H9 (cell line): ENCODE results near the gene MRPL39. TPM values are rescaled to one million over a fixed set of nuclear protein-coding genes. Genes with fewer than 3 reads are reported as not detected.

Experiments used
- DNase-seq: peaks from one replicate; pipeline ENCODE4 v3.0.0-alpha.2; 2017
- H2AFZ ChIP-seq: one replicate; pipeline ENCODE4 v1.6.1; 2013; ENCODE audit warnings: mild to moderate bottlenecking, low read length, control low read depth, moderate library complexity
- H2AK5ac ChIP-seq: 2 replicates; pipeline ENCODE4 v1.6.1; 2013; ENCODE audit warnings: low read length, control low read depth, mixed read lengths; ENCODE audit not compliant: insufficient read length
- H2BK120ac ChIP-seq: one replicate; pipeline ENCODE4 v1.6.1; 2013; ENCODE audit warnings: low read depth, mild to moderate bottlenecking, low read length, control low read depth, inconsistent platforms; ENCODE audit not compliant: poor library complexity, severe bottlenecking
- H2BK12ac ChIP-seq: 2 replicates; pipeline ENCODE4 v1.6.1; 2013; ENCODE audit warnings: low read length, control low read depth, mixed read lengths, low read depth; ENCODE audit not compliant: insufficient read length
- H2BK15ac ChIP-seq: 2 replicates; pipeline ENCODE4 v1.6.1; 2013; ENCODE audit warnings: low read depth, low read length, control low read depth
- H2BK20ac ChIP-seq: one replicate; pipeline ENCODE4 v1.6.1; 2013; ENCODE audit warnings: low read depth, mild to moderate bottlenecking, low read length, control low read depth, inconsistent platforms; ENCODE audit not compliant: poor library complexity, severe bottlenecking
- H2BK5ac ChIP-seq: 2 replicates; pipeline ENCODE4 v1.6.1; 2013; ENCODE audit warnings: low read length, control low read depth, mixed read lengths; ENCODE audit not compliant: insufficient read length
- H3K14ac ChIP-seq: 2 replicates; pipeline ENCODE4 v1.6.1; 2013; ENCODE audit warnings: low read length, control low read depth; ENCODE audit not compliant: insufficient read depth
- H3K18ac ChIP-seq: 2 replicates; pipeline ENCODE4 v1.6.1; 2013; ENCODE audit warnings: low read depth, mild to moderate bottlenecking, mixed read lengths, low read length, control low read depth; ENCODE audit not compliant: insufficient read length
- H3K23ac ChIP-seq: 2 replicates; pipeline ENCODE4 v1.6.1; 2013; ENCODE audit warnings: low read length, control low read depth, mixed read lengths, low read depth; ENCODE audit not compliant: insufficient read length
- H3K23me2 ChIP-seq: 2 replicates; pipeline ENCODE4 v1.6.1; 2013; ENCODE audit warnings: low read depth, mild to moderate bottlenecking, mixed read lengths, low read length, control low read depth; ENCODE audit not compliant: insufficient read length, poor library complexity, severe bottlenecking
- H3K27ac ChIP-seq: 2 replicates; pipeline ENCODE4 v1.5.1; 2013; ENCODE audit warnings: low read length, control low read depth, mixed read lengths, low read depth; ENCODE audit not compliant: insufficient read length
- H3K27me3 ChIP-seq: 2 replicates; pipeline ENCODE4 v1.6.1; 2013; ENCODE audit warnings: low read length, control low read depth, inconsistent platforms; ENCODE audit not compliant: insufficient read depth
- H3K4ac ChIP-seq: 2 replicates; pipeline ENCODE4 v1.6.1; 2013; ENCODE audit warnings: low read depth, mild to moderate bottlenecking, control low read depth, inconsistent platforms, low read length, moderate library complexity
- H3K4me1 ChIP-seq: 2 replicates; pipeline ENCODE4 v1.6.1; 2013; ENCODE audit warnings: low read length, control low read depth, inconsistent platforms; ENCODE audit not compliant: insufficient read depth
- H3K4me2 ChIP-seq: 2 replicates; pipeline ENCODE4 v1.6.1; 2013; ENCODE audit warnings: low read length, control low read depth, mixed read lengths; ENCODE audit not compliant: insufficient read length, insufficient read depth
- H3K56ac ChIP-seq: 2 replicates; pipeline ENCODE4 v1.6.1; 2013; ENCODE audit warnings: low read depth, mild to moderate bottlenecking, mixed read lengths, low read length, control low read depth; ENCODE audit not compliant: insufficient read length
- H3K79me1 ChIP-seq: 2 replicates; pipeline ENCODE4 v1.6.1; 2013; ENCODE audit warnings: low read depth, mild to moderate bottlenecking, moderate library complexity, low read length, control low read depth, inconsistent platforms; ENCODE audit not compliant: insufficient read depth, poor library complexity, severe bottlenecking
- H3K79me2 ChIP-seq: 2 replicates; pipeline ENCODE4 v1.6.1; 2013; ENCODE audit warnings: low read length, control low read depth, inconsistent platforms; ENCODE audit not compliant: insufficient read depth
- H3K9ac ChIP-seq: 2 replicates; pipeline ENCODE4 v1.6.1; 2013; ENCODE audit warnings: low read length, control low read depth, mixed read lengths; ENCODE audit not compliant: insufficient read length; ENCODE audit errors: extremely low read depth
- H3K9me3 ChIP-seq: one replicate; pipeline ENCODE4 v1.6.1; 2013; ENCODE audit warnings: low read depth, low read length, inconsistent platforms; ENCODE audit not compliant: control insufficient read depth
- H3T11ph ChIP-seq: one replicate; pipeline ENCODE4 v1.6.1; 2013; ENCODE audit warnings: mild to moderate bottlenecking, low read length, control low read depth, inconsistent platforms
- H4K20me1 ChIP-seq: one replicate; pipeline ENCODE4 v1.6.1; 2013; ENCODE audit not compliant: control insufficient read depth, insufficient read length, insufficient read depth
- H4K5ac ChIP-seq: 2 replicates; pipeline ENCODE4 v1.6.1; 2013; ENCODE audit warnings: low read depth, mild to moderate bottlenecking, mixed read lengths, low read length, control low read depth; ENCODE audit not compliant: insufficient read length
- H4K8ac ChIP-seq: replicated peaks from 2 replicates; pipeline ENCODE4 v1.6.1; 2013; ENCODE audit warnings: low read length, control low read depth, mixed read lengths, low read depth; ENCODE audit not compliant: insufficient read length
- H4K91ac ChIP-seq: 2 replicates; pipeline ENCODE4 v1.6.1; 2013; ENCODE audit warnings: low read depth, mild to moderate bottlenecking, moderate library complexity, mixed read lengths, low read length, control low read depth; ENCODE audit not compliant: insufficient read length
- H3K27ac Mint-ChIP-seq, 3 experiments: 2 replicates in 2 of 3; 3 replicates in 1 of 3; pipeline ENCODE4 v1.8.0; 2020 to 2021; ENCODE audit warnings: mixed read lengths in 3 of 3, mild to moderate bottlenecking in 1 of 3, moderate library complexity in 1 of 3
- H3K27me3 Mint-ChIP-seq: 2 replicates; pipeline ENCODE4 v1.8.0; 2021; ENCODE audit warnings: low read depth, mild to moderate bottlenecking, moderate library complexity, mixed read lengths
- H3K36me3 Mint-ChIP-seq, 3 experiments: 2 replicates in 2 of 3; 3 replicates in 1 of 3; pipeline ENCODE4 v1.8.0; 2020 to 2021; ENCODE audit warnings: low read depth in 3 of 3, mixed read lengths in 3 of 3; ENCODE audit not compliant: insufficient read depth in 1 of 3
- H3K4me1 Mint-ChIP-seq, 2 experiments: 2 replicates each; pipeline ENCODE4 v1.8.0; 2020; ENCODE audit warnings: mixed read lengths in 2 of 2
- H3K4me3 Mint-ChIP-seq, 2 experiments: 2 replicates in 1 of 2; 3 replicates in 1 of 2; pipeline ENCODE4 v1.8.0; 2020 to 2021; ENCODE audit warnings: mild to moderate bottlenecking in 2 of 2, mixed read lengths in 2 of 2, moderate library complexity in 1 of 2
- H3K9me3 Mint-ChIP-seq, 2 experiments: 2 replicates in 1 of 2; 3 replicates in 1 of 2; pipeline ENCODE4 v1.8.0; 2020; ENCODE audit warnings: mild to moderate bottlenecking in 2 of 2, mixed read lengths in 2 of 2, moderate library complexity in 1 of 2
- WGBS: extraction: QIAGEN DNeasy Blood & Tissue Kit; methylation state at CpG from one replicate; pipeline ENCODE4 v1.1.7; 2013; ENCODE audit warnings: missing lambda C conversion rate, low lambda C conversion rate, mixed read lengths; ENCODE audit not compliant: insufficient read length; ENCODE audit errors: extremely low coverage; 5-methylcytosine and 5-hydroxymethylcytosine counted together
- total RNA-seq: library from RNA; stranded (reverse); gene quantifications from 2 replicates; pipeline ENCODE4 v1.2.1, GENCODE V29; 2021
- TF ChIP-seq, protein P1 (sequence below): fragments of 200-600 bp; sonication (generic); conservative IDR thresholded peaks from 3 replicates; pipeline ENCODE4 v1.8.0; 2021; ENCODE audit warnings: antibody characterized with exemption, mild to moderate bottlenecking

MRPL39 gene
- total RNA-seq, 1 experiment from 2014 or later: 58.8 TPM

DNA sequence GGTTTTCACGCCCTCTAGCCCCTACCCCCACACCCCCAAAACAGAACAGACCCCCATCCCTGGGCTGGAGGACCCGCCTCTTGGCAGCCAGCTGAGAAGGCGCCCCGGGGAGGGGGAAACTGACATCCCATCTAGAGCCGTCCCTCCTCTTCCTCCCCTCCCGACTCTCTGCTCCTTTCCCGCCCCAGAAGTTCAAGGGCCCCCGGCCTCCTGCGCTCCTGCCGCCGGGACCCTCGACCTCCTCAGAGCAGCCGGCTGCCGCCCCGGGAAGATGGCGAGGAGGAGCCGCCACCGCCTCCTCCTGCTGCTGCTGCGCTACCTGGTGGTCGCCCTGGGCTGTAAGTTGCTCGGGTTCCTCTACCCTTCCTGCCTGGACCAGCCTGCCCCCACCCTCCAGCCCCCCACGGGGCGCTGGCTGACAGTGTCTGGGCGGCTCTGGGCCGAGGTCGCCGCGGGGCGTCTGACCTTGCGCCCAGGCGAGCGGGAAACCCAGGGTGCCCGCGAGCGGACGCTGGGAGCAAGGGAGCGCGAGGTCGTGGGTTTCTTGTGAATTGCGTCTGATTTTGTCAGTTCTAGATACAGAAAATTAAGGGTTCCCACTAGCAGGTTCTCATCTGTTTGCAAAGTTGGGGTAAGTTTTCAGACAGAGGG lies 32.4 kb upstream of the MRPL39 start:
- no peak overlapping the region for H3K27ac Mint-ChIP-seq
- Histone ChIP-seq H3K9me3 (no peaks in the 10 kb centered on the region), H4K20me1 (no peaks in the 10 kb centered on the region), H3K4me2 (peak overlapping the region; percentile 53), H2BK12ac (no peak overlapping the region), H2BK20ac (no peak overlapping the region), H3K23ac (no peak overlapping the region), H4K8ac (no peak overlapping the region), H3K56ac (no peak overlapping the region), H3K9ac (no peak overlapping the region), H2AK5ac (no peak overlapping the region), H2AFZ (no peak overlapping the region), H3K23me2 (peaks cover 12% of the 10 kb centered on the region), H4K91ac (no peak overlapping the region), H3T11ph (no peak overlapping the region), H2BK5ac (no peak overlapping the region), H2BK120ac (no peak overlapping the region), H3K14ac (peak overlapping the region; percentile 31), H3K27ac (no peak overlapping the region), H3K4me1 (no peaks in the 10 kb centered on the region), H3K27me3 (peaks cover 2% of the 10 kb centered on the region; the same call in 1 of the 2 replicates), H3K79me1 (no peaks in the 10 kb centered on the region), H3K79me2 (no peaks in the 10 kb centered on the region), H3K4ac (no peak overlapping the region), H4K5ac (no peak overlapping the region), H3K18ac (peak overlapping the region; percentile 60), H2BK15ac (no peak overlapping the region)
- H3K4me3 Mint-ChIP-seq: peak overlapping the region; percentile 47 to 79
- no CpG with 5 or more reads among the region's 40 CpGs for WGBS
- peaks cover 21 to 23% of the 10 kb centered on the region in 2 experiments for H3K4me1 Mint-ChIP-seq
- peaks cover 58% of the 10 kb centered on the region for H3K27me3 Mint-ChIP-seq
- no peaks in the 10 kb centered on the region; a peak in 1 of 7 replicates for H3K36me3 Mint-ChIP-seq
- TF ChIP-seq, protein P1, sequence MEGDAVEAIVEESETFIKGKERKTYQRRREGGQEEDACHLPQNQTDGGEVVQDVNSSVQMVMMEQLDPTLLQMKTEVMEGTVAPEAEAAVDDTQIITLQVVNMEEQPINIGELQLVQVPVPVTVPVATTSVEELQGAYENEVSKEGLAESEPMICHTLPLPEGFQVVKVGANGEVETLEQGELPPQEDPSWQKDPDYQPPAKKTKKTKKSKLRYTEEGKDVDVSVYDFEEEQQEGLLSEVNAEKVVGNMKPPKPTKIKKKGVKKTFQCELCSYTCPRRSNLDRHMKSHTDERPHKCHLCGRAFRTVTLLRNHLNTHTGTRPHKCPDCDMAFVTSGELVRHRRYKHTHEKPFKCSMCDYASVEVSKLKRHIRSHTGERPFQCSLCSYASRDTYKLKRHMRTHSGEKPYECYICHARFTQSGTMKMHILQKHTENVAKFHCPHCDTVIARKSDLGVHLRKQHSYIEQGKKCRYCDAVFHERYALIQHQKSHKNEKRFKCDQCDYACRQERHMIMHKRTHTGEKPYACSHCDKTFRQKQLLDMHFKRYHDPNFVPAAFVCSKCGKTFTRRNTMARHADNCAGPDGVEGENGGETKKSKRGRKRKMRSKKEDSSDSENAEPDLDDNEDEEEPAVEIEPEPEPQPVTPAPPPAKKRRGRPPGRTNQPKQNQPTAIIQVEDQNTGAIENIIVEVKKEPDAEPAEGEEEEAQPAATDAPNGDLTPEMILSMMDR: peak; percentile 58
- H3K9me3 Mint-ChIP-seq: no peaks in the 10 kb centered on the region
- DNase-seq: peak; percentile 75
